CD4-positive, CD25-positive, alpha-beta regulatory T cell (primary cell): Measurements from ENCODE around the gene CPVL. TPM values are rescaled to one million over a fixed set of nuclear protein-coding genes. Genes with fewer than 3 reads are reported as not detected.

Source experiments
- ATAC-seq, 2 donors: fragments of 150-1000 bp; cut with Tn5 transposase; one replicate each; pipeline ENCODE4 v1.10.0; 2021; ENCODE audit warnings: low read depth in 2 of 2, moderate number of reproducible peaks in 2 of 2, moderate library complexity in 1 of 2
- DNase-seq, 3 donors: peaks; one replicate each; pipeline versions ENCODE4 v3.0.0 to v3.0.0-alpha.2; 2012 to 2022; ENCODE audit warnings: mixed read lengths in 1 of 3
- H3K27ac ChIP-seq: one replicate; pipeline ENCODE4 v1.7.0; 2013; ENCODE audit warnings: mild to moderate bottlenecking, low read length; ENCODE audit not compliant: insufficient read depth, poor library complexity, severe bottlenecking
- H3K27me3 ChIP-seq: one replicate; pipeline ENCODE4 v1.7.0; 2013; ENCODE audit warnings: low read length; ENCODE audit not compliant: control insufficient read depth, insufficient read depth
- H3K36me3 ChIP-seq: one replicate; pipeline ENCODE4 v1.7.0; 2013; ENCODE audit warnings: mild to moderate bottlenecking, low read length, moderate library complexity; ENCODE audit not compliant: control insufficient read depth, insufficient read depth
- H3K4me1 ChIP-seq: 2 replicates; pipeline ENCODE4 v1.7.0; 2013; ENCODE audit warnings: mild to moderate bottlenecking, low read length; ENCODE audit not compliant: insufficient read depth, control insufficient read depth, poor library complexity, severe bottlenecking
- H3K4me3 ChIP-seq: one replicate; pipeline ENCODE4 v1.7.0; 2013; ENCODE audit warnings: low read depth, mild to moderate bottlenecking, low read length, moderate library complexity
- H3K9me3 ChIP-seq, 2 experiments: 1 replicate in 1 of 2; 2 replicates in 1 of 2; pipeline ENCODE4 v1.7.0; 2013; ENCODE audit warnings: low read length in 2 of 2, mild to moderate bottlenecking in 1 of 2, moderate library complexity in 1 of 2; ENCODE audit not compliant: control insufficient read depth in 2 of 2
- H3K27ac Mint-ChIP-seq, 3 donors: one replicate each; pipeline ENCODE4 v1.8.0; 2020 to 2022; ENCODE audit warnings: mild to moderate bottlenecking in 3 of 3, mixed read lengths in 3 of 3, moderate library complexity in 2 of 3
- H3K27me3 Mint-ChIP-seq: one replicate; pipeline ENCODE4 v1.8.0; 2022; ENCODE audit warnings: mild to moderate bottlenecking, mixed read lengths
- H3K36me3 Mint-ChIP-seq: one replicate; pipeline ENCODE4 v1.8.0; 2020; ENCODE audit warnings: mixed read lengths
- H3K4me1 Mint-ChIP-seq, 4 donors: one replicate each; pipeline ENCODE4 v1.8.0; 2020 to 2022; ENCODE audit warnings: mixed read lengths in 4 of 4, mild to moderate bottlenecking in 1 of 4
- H3K4me3 Mint-ChIP-seq, 4 donors: one replicate each; pipeline ENCODE4 v1.8.0; 2020 to 2022; ENCODE audit warnings: mild to moderate bottlenecking in 4 of 4, mixed read lengths in 4 of 4, moderate library complexity in 3 of 4
- H3K9me3 Mint-ChIP-seq, 7 donors: one replicate each; pipeline ENCODE4 v1.8.0; 2020 to 2022; ENCODE audit warnings: mixed read lengths in 7 of 7, mild to moderate bottlenecking in 3 of 7, moderate library complexity in 2 of 7
- polyA plus RNA-seq, 4 donors: library from polyadenylated mRNA; unstranded; fragments of 300-500 nt; fragmentation: Illumina TruSeq; gene quantifications; one replicate each; pipeline ENCODE4 v1.2.3, GENCODE V29; 2021
- total RNA-seq: library from RNA; stranded (reverse); gene quantifications from one replicate; pipeline ENCODE4 v1.2.3, GENCODE V29; 2022

The CPVL gene
- total and polyA plus RNA-seq, 5 donors from 2014 or later = 0.15 to 1.3 (median 0.77) TPM; not detected in 1

DNA sequence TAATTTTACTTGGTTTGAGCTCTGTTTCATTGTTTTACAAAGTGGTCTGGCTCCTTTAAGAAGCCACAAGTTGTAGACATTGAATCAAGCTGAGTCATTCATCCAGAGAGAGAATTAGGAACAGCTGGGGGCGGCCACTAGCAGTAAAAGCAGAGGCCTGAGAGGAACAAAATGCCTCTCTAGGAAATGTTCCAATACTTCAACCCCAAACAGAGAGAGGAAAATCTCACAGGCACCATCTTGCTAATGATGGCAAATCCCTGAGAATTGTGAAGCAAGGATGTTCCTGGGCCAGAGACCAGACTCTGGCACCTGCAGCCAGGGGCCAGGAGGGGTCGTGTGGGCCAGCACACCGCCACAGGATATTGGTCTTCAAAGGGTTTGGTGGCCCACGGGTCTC lies 161.7 kb downstream of the CPVL start:
- DNase-seq = no peak
- ATAC-seq = no peak
- Histone ChIP-seq H3K4me1 (no peaks in the 10 kb centered on the region), H3K4me3 (no peak overlapping the region), H3K27ac (no peak overlapping the region), H3K27me3 (no peaks in the 10 kb centered on the region), H3K9me3 (no peaks in the 10 kb centered on the region), H3K36me3 (no peaks in the 10 kb centered on the region)
- H3K4me1 Mint-ChIP-seq = no peaks in the 10 kb centered on the region
- peaks cover 0 to 4% (median 0%) of the 10 kb centered on the region in 7 donors for H3K9me3 Mint-ChIP-seq
- H3K4me3 Mint-ChIP-seq = no peak overlapping the region
- H3K36me3 Mint-ChIP-seq = no peaks in the 10 kb centered on the region
- no peak overlapping the region for H3K27ac Mint-ChIP-seq
- no peaks in the 10 kb centered on the region for H3K27me3 Mint-ChIP-seq

DNA sequence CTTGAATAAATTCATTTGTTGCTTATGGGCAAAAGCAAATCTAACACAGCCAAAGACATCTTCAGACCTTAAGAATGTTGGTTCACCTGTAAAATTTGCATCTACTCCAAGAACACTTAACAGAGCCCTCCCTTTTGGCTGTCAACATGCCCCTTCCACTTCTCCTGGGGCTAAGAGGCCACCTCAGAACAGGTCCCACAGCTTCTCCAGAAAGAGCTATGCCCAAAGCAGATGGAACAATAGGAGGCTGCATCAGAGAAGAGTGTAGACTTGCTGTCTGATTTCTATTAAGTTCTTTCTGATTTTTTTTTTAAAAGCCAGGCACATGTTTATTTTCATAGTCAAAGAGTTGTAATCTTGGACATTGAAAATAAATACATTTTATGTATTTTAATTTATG lies 162.1 kb downstream of the CPVL start:
- no peaks in the 10 kb centered on the region for H3K36me3 Mint-ChIP-seq
- no peak for DNase-seq
- no peaks in the 10 kb centered on the region for H3K27me3 ChIP-seq
- no peak for ATAC-seq
- H3K4me1 ChIP-seq = no peaks in the 10 kb centered on the region
- H3K4me1 Mint-ChIP-seq = no peaks in the 10 kb centered on the region
- H3K4me3 Mint-ChIP-seq = no peak overlapping the region
- H3K9me3 ChIP-seq = no peaks in the 10 kb centered on the region
- no peaks in the 10 kb centered on the region for H3K36me3 ChIP-seq
- peaks cover 0 to 4% (median 0%) of the 10 kb centered on the region in 7 donors for H3K9me3 Mint-ChIP-seq
- H3K27me3 Mint-ChIP-seq = no peaks in the 10 kb centered on the region
- no peak overlapping the region for H3K27ac Mint-ChIP-seq
- H3K27ac ChIP-seq = no peak overlapping the region
- H3K4me3 ChIP-seq = no peak overlapping the region

DNA sequence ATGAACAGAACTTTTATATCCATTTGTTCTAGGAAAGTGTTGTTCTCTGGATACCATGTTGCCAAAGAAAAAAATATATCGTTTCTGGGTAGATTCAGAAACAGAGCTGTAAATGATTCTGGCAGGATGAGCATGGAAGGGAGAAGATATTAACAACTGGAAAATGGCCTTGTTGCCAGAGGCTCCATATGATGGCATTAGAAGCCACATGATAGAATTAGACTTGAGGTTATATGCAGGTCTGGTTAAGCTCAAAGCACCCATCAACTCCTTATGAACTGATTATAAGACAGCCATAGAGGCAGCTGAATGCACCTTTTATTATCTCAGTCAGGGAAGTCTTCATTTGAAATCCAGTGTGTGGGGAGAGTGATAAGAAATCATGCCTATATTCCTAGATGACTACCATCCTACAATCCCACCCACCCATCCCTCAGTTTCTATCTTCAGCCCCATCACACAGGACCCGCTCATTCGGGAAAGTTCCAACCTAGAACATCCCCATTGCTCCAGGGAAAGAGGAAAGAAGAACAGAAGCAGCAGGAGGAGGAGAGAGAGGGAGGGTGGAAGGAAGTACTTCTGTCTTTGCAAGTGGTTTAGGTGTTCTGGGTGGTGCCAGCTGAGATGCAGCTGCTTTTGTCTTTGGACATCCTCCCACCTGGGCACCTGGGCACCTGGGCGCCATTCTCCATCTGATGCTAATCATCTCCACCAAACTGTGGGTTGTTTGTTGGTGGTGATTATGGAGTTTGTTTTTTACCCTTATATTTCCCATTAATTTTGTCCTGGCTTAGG lies 162.7 kb downstream of the CPVL start:
- DNase-seq = no peak
- no peak overlapping the region for H3K27ac ChIP-seq
- H3K27ac Mint-ChIP-seq = no peak overlapping the region
- no peaks in the 10 kb centered on the region for H3K4me1 ChIP-seq
- no peaks in the 10 kb centered on the region for H3K27me3 ChIP-seq
- H3K4me3 ChIP-seq = no peak overlapping the region
- ATAC-seq = no peak
- no peaks in the 10 kb centered on the region for H3K36me3 ChIP-seq
- H3K4me1 Mint-ChIP-seq = no peaks in the 10 kb centered on the region
- no peak overlapping the region for H3K4me3 Mint-ChIP-seq
- peaks cover 0 to 4% (median 0%) of the 10 kb centered on the region in 7 donors for H3K9me3 Mint-ChIP-seq
- no peaks in the 10 kb centered on the region for H3K27me3 Mint-ChIP-seq
- no peaks in the 10 kb centered on the region for H3K36me3 Mint-ChIP-seq
- H3K9me3 ChIP-seq = no peaks in the 10 kb centered on the region

DNA sequence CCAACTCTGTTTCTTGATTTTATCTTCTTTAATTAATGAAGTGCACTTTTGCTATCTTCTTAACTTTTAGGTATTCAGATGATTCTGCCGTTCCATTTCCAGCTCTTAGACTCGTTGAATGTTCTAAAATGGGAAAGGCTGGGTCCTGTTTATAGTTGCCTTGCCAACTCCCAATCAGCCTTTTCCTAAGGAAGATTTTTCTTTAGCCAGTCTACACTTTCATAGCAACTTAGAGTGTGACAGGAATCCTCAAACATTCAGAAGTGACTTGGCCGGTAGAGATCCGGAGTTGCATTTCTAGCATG lies 165.2 kb downstream of the CPVL start:
- peak overlapping the region in 1 of 3 donors; percentile 48 for H3K27ac Mint-ChIP-seq
- Histone ChIP-seq H3K27me3 (no peaks in the 10 kb centered on the region), H3K4me1 (no peaks in the 10 kb centered on the region), H3K27ac (no peak overlapping the region), H3K4me3 (no peak overlapping the region), H3K9me3 (no peaks in the 10 kb centered on the region), H3K36me3 (no peaks in the 10 kb centered on the region)
- DNase-seq = no peak
- no peak overlapping the region for H3K4me3 Mint-ChIP-seq
- no peaks in the 10 kb centered on the region for H3K4me1 Mint-ChIP-seq
- ATAC-seq = no peak
- no peaks in the 10 kb centered on the region for H3K9me3 Mint-ChIP-seq
- no peaks in the 10 kb centered on the region for H3K27me3 Mint-ChIP-seq
- H3K36me3 Mint-ChIP-seq = no peaks in the 10 kb centered on the region

DNA sequence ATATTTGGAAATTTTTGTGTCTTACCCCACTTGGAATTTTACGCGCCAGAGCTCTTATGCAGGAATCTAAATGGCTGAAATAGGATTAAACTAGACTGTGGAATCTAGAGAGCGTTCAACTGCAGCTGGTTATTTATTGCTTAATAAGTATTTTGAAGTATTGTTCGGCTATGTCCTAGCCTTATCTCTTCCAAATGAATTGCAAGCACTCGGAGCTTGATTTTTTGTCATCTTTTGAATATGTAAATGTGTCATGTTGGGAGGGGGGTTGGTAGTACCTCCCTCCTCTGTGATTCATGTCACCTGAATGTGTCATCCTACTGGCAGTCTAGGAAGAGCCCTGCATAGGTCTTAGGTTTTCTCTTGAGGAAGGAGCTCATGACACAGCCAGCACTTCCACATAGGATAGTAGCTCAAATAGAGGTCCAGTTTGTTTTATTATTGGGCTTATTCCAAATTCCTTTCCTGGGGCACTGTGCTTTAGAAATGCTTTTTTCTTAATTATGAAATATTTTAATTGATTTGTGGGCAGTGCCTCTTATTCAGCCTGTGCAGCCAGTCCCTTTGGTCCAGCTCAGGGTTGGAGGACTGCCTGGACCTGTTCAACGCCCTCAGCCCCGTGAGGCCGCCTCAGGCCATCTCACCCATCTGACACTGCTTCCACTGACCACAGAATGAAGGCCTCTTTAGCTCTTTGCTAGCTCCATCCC lies 165.7 kb downstream of the CPVL start:
- Histone ChIP-seq H3K4me1 (no peaks in the 10 kb centered on the region), H3K27me3 (no peaks in the 10 kb centered on the region), H3K4me3 (no peak overlapping the region), H3K27ac (no peak overlapping the region), H3K9me3 (no peaks in the 10 kb centered on the region), H3K36me3 (no peaks in the 10 kb centered on the region)
- no peaks in the 10 kb centered on the region for H3K9me3 Mint-ChIP-seq
- ATAC-seq (no peak), DNase-seq (no peak)
- no peak overlapping the region for H3K4me3 Mint-ChIP-seq
- no peaks in the 10 kb centered on the region for H3K36me3 Mint-ChIP-seq
- H3K27ac Mint-ChIP-seq = no peak overlapping the region
- H3K4me1 Mint-ChIP-seq = no peaks in the 10 kb centered on the region
- no peaks in the 10 kb centered on the region for H3K27me3 Mint-ChIP-seq

DNA sequence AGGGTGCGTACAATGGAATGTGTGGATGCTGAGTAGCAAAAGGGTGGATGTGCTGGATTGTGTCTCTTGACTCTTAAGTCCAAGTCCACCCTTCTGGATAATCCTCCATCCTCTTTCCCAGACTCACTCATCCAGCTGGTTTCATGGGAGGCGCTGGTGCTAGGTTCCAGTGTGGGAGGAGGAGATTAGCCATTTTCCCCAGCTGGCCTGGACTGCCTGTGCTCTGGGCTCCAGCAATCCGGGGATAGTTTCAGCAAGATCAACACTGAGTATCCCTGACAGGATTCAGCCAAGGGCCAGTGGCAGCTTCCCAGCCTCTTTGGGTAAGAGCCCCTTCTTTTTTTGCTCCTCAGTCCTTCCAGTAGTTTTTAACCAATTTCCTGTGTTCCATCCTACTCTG lies 166.6 kb downstream of the CPVL start:
- Histone ChIP-seq H3K27ac (no peak overlapping the region), H3K4me1 (no peaks in the 10 kb centered on the region), H3K27me3 (no peaks in the 10 kb centered on the region), H3K9me3 (no peaks in the 10 kb centered on the region), H3K4me3 (no peak overlapping the region), H3K36me3 (no peaks in the 10 kb centered on the region)
- H3K4me3 Mint-ChIP-seq = no peak overlapping the region
- DNase-seq (no peak), ATAC-seq (no peak)
- H3K4me1 Mint-ChIP-seq = no peaks in the 10 kb centered on the region
- peaks cover 0 to 4% (median 0%) of the 10 kb centered on the region in 7 donors for H3K9me3 Mint-ChIP-seq
- no peak overlapping the region for H3K27ac Mint-ChIP-seq
- no peaks in the 10 kb centered on the region for H3K36me3 Mint-ChIP-seq
- no peaks in the 10 kb centered on the region for H3K27me3 Mint-ChIP-seq

DNA sequence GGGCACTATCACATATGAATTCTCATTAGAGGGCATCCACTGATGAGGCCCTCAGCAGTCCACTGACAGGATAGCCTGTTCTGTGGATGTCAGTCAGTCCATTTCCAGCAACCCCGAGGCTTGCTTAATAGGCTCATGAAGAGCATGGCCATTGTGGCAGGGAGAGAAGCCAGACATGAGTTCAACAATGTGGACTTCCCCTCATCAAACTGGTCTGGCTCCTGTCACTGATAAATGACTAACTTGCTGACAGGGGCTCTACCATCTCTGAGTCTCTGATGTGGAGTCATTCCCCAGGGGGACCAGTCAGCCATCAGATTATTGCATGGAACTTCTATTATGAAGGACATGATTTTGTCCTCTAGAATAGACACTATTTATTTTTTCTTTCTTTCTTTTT lies 168.5 kb downstream of the CPVL start:
- Histone ChIP-seq H3K36me3 (no peaks in the 10 kb centered on the region), H3K4me1 (no peaks in the 10 kb centered on the region), H3K27me3 (no peaks in the 10 kb centered on the region), H3K9me3 (no peaks in the 10 kb centered on the region), H3K27ac (no peak overlapping the region), H3K4me3 (no peak overlapping the region)
- no peaks in the 10 kb centered on the region for H3K27me3 Mint-ChIP-seq
- H3K4me3 Mint-ChIP-seq = no peak overlapping the region
- ATAC-seq (no peak), DNase-seq (no peak)
- H3K9me3 Mint-ChIP-seq = peaks cover 0 to 13% (median 7%) of the 10 kb centered on the region in 7 donors
- H3K36me3 Mint-ChIP-seq = no peaks in the 10 kb centered on the region
- H3K4me1 Mint-ChIP-seq = no peaks in the 10 kb centered on the region
- no peak overlapping the region for H3K27ac Mint-ChIP-seq

DNA sequence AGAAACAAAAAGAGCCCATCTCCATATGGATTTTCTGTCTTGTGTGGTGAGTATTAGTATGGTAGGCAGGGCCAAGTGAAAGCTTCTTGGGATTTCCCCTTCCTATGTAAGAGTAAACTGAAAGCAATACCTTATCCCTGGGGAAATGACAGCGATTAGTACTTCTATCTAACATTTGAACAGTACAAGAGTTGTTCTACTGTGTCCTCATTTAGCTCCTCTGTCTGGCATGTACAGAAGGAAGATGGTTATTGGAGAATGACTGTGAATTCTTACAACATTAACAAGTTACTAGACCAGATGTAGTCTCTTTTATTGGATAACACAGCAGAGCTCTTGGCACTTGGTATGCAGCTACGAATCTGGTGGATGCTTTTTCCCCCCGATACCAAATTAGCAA lies 170.3 kb downstream of the CPVL start:
- Mint-ChIP-seq H3K9me3 (peaks cover 0 to 25% (median 14%) of the 10 kb centered on the region in 7 donors), H3K4me1 (no peaks in the 10 kb centered on the region), H3K27me3 (no peaks in the 10 kb centered on the region), H3K27ac (no peak overlapping the region), H3K4me3 (no peak overlapping the region), H3K36me3 (no peaks in the 10 kb centered on the region)
- H3K36me3 ChIP-seq = no peaks in the 10 kb centered on the region
- no peaks in the 10 kb centered on the region for H3K4me1 ChIP-seq
- peaks cover 0 to 3% of the 10 kb centered on the region in 2 experiments for H3K9me3 ChIP-seq
- no peaks in the 10 kb centered on the region for H3K27me3 ChIP-seq
- ATAC-seq (no peak), DNase-seq (no peak)
- H3K27ac ChIP-seq = no peak overlapping the region
- H3K4me3 ChIP-seq = no peak overlapping the region
